HepG2 (cell line): ENCODE results near the gene GSX1. TPM values are rescaled to one million over a fixed set of nuclear protein-coding genes. Genes with fewer than 3 reads are reported as not detected.

Experiments
- ATAC-seq: fragments of 200-7000 bp; cut with Tn5 transposase; 3 replicates; pipeline ENCODE4 v1.9.1; 2020; ENCODE audit warnings: mild to moderate bottlenecking, moderate library complexity
- BruUV-seq: library from RNA; stranded (reverse); fragments of 400-500 nt; replicated peaks from 2 replicates; lab custom pipeline; 2021; lab: Mats Ljungman, UMichigan
- CTCF ChIA-PET: fragments of 300-600 bp; formaldehyde crosslinking; extraction: SDS; loops from one replicate; lab custom pipeline; 2021; ENCODE audit warnings: low total read pairs, inconsistent platforms, low intra/inter-chr PET ratio; lab: Yijun Ruan, JAX
- POLR2A ChIA-PET: fragments of 350-600 bp; sonication (Branson Sonifier 250); formaldehyde crosslinking; loops from one replicate; lab custom pipeline; 2020; ENCODE audit warnings: antibody characterized with exemption, inconsistent platforms; lab: Yijun Ruan, JAX
- DNase-seq: peaks from one replicate; pipeline ENCODE4 v3.0.0-alpha.2; 2015; ENCODE audit warnings: low spot score
- FAIRE-seq: peaks from 3 replicates; lab custom pipeline; 2011; peaks lifted over from hg19 to GRCh38; lab: Jason Lieb, UNC
- H2AFZ ChIP-seq: one replicate; pipeline ENCODE4 v1.6.1; 2011; ENCODE audit warnings: low read length, inconsistent platforms
- H3K27ac ChIP-seq: fragments of 300-600 bp; 3 replicates; pipeline ENCODE4 v1.8.0; 2011; ENCODE audit warnings: mixed run types, mild to moderate bottlenecking, mixed read lengths, low read length, inconsistent platforms; ENCODE audit not compliant: insufficient read depth; ENCODE audit errors: extremely low read length
- H3K27me3 ChIP-seq, 2 experiments: fragments of 200-600 bp in 1 of 2; 2 replicates in 1 of 2; 3 replicates in 1 of 2; pipeline versions ENCODE4 v1.6.0 to v1.8.0; 2011; ENCODE audit warnings: low read length in 2 of 2, mild to moderate bottlenecking in 2 of 2, moderate library complexity in 2 of 2, inconsistent platforms in 1 of 2; ENCODE audit not compliant: insufficient read depth in 2 of 2, control insufficient read depth in 1 of 2
- H3K36me3 ChIP-seq, 2 experiments: fragments of 200-600 bp in 1 of 2; replicated peaks in 1 of 2; 2 replicates in 1 of 2; 3 replicates in 1 of 2; pipeline versions ENCODE4 v1.5.1 to v1.8.0; 2011; ENCODE audit warnings: low read length in 2 of 2, inconsistent platforms in 1 of 2; ENCODE audit not compliant: insufficient read depth in 2 of 2, control insufficient read depth in 1 of 2
- H3K4me1 ChIP-seq: 2 replicates; pipeline ENCODE4 v1.5.1; 2012; ENCODE audit warnings: low read length, inconsistent platforms; ENCODE audit not compliant: insufficient read depth
- H3K4me2 ChIP-seq: 2 replicates; pipeline ENCODE4 v1.6.0; 2011; ENCODE audit warnings: low read depth, low read length, inconsistent platforms
- H3K4me3 ChIP-seq, 3 experiments: fragments of 200-600 bp in 1 of 3; sonication (generic), shearing (Covaris generic) in 1 of 3; replicated peaks in 1 of 3; 2 replicates each; pipeline ENCODE4 v1.5.1; 2011 to 2016; ENCODE audit warnings: low read length in 3 of 3, inconsistent platforms in 2 of 3, low read depth in 2 of 3, mild to moderate bottlenecking in 2 of 3, control low read depth in 1 of 3, mixed read lengths in 1 of 3; ENCODE audit not compliant: insufficient read depth in 1 of 3
- H3K79me2 ChIP-seq: one replicate; pipeline ENCODE4 v1.6.1; 2011; ENCODE audit warnings: low read length, inconsistent platforms; ENCODE audit not compliant: insufficient read depth
- H3K9ac ChIP-seq: 2 replicates; pipeline ENCODE4 v1.6.0; 2011; ENCODE audit warnings: mild to moderate bottlenecking, low read depth, low read length, inconsistent platforms; ENCODE audit not compliant: insufficient read depth
- H3K9me3 ChIP-seq: 2 replicates; pipeline ENCODE4 v1.5.1; 2012; ENCODE audit warnings: mild to moderate bottlenecking, low read length
- H4K20me1 ChIP-seq: 2 replicates; pipeline ENCODE4 v1.6.0; 2011; ENCODE audit warnings: inconsistent platforms, mild to moderate bottlenecking, low read length, moderate library complexity; ENCODE audit not compliant: insufficient read depth
- ASH2L ChIP-seq: fragments of 300-600, 200-600 bp; sonication (generic); IDR thresholded peaks from 2 replicates; pipeline ENCODE4 v1.7.0; 2017; ENCODE audit warnings: low read depth, mild to moderate bottlenecking, moderate library complexity, mixed read lengths, low read length; ENCODE audit not compliant: insufficient read length
- CHD2 ChIP-seq: IDR thresholded peaks from 2 replicates; pipeline ENCODE4 v1.6.1; 2011; ENCODE audit warnings: low read depth, low read length, improper control_type of control experiment
- MAFG ChIP-seq: sonication (generic); formaldehyde crosslinking; IDR thresholded peaks from 2 replicates; pipeline ENCODE4 v1.5.1; 2020; ENCODE audit warnings: mild to moderate bottlenecking, missing genetic modification reagents
- NFYB ChIP-seq: sonication (generic); formaldehyde crosslinking; IDR thresholded peaks from 2 replicates; pipeline ENCODE4 v1.4.0; 2020; ENCODE audit warnings: missing genetic modification reagents
- NR2F6 ChIP-seq, 2 experiments: IDR thresholded peaks; 2 replicates each; pipeline ENCODE4 v1.6.1; 2016; ENCODE audit warnings: antibody characterized with exemption in 1 of 2, mild to moderate bottlenecking in 1 of 2
- RFX5 ChIP-seq: IDR thresholded peaks from 2 replicates; pipeline ENCODE4 v1.6.1; 2011; ENCODE audit warnings: low read depth, low read length, improper control_type of control experiment
- SRF ChIP-seq: IDR thresholded peaks from 2 replicates; pipeline ENCODE4 v1.6.1; 2011; ENCODE audit warnings: mild to moderate bottlenecking, low read depth, low read length, moderate library complexity
- ZNF3 ChIP-seq: IDR thresholded peaks from 2 replicates; pipeline ENCODE4 v1.7.0; 2017; ENCODE audit warnings: inconsistent platforms
- ZNF34 ChIP-seq: sonication (generic); formaldehyde crosslinking; IDR thresholded peaks from 2 replicates; pipeline ENCODE4 v1.4.0; 2020; ENCODE audit warnings: mild to moderate bottlenecking, missing genetic modification reagents, borderline replicate concordance
- ZNF510 ChIP-seq: sonication (generic); formaldehyde crosslinking; IDR thresholded peaks from 2 replicates; pipeline ENCODE4 v1.4.0; 2020; ENCODE audit warnings: low read depth, mild to moderate bottlenecking, missing genetic modification reagents
- ZNF543 ChIP-seq: sonication (generic); formaldehyde crosslinking; IDR thresholded peaks from 2 replicates; pipeline ENCODE4 v1.4.0; 2020; ENCODE audit warnings: mild to moderate bottlenecking, missing genetic modification reagents
- ZNF562 ChIP-seq: sonication (generic); formaldehyde crosslinking; IDR thresholded peaks from 2 replicates; pipeline ENCODE4 v1.8.0; 2022; ENCODE audit warnings: missing genetic modification reagents, borderline replicate concordance
- ZNF740 ChIP-seq: sonication (generic); formaldehyde crosslinking; IDR thresholded peaks from 2 replicates; pipeline ENCODE4 v1.4.0; 2020; ENCODE audit warnings: missing genetic modification reagents
- ZNF761 ChIP-seq: sonication (generic); formaldehyde crosslinking; conservative IDR thresholded peaks from 2 replicates; pipeline ENCODE4 v1.4.0; 2020; ENCODE audit warnings: mild to moderate bottlenecking, missing genetic modification reagents
- ZSCAN25 ChIP-seq: sonication (generic); formaldehyde crosslinking; IDR thresholded peaks from 2 replicates; pipeline ENCODE4 v1.8.0; 2022; ENCODE audit warnings: mild to moderate bottlenecking, missing genetic modification reagents
- WGBS: methylation state at CpG from one replicate; pipeline ENCODE4 v1.1.6; 2017; ENCODE audit warnings: low lambda C conversion rate; 5-methylcytosine and 5-hydroxymethylcytosine counted together
- in situ Hi-C: cut with HindIII; loops from 2 replicates; pipeline ENCODE4 v1.10.0; 2017; ENCODE audit warnings: low pct_unique_long_range_greater_than_20kb; ENCODE audit not compliant: extremely low pct_ligation_motif_present
- intact Hi-C: fragments of 100-400 bp; cut with micrococcal nuclease; formaldehyde crosslinking; loops from one replicate; pipeline ENCODE4 v1.10.0; 2022; ENCODE audit not compliant: unreplicated experiment
- polyA plus RNA-seq, 8 experiments: library from polyadenylated mRNA; depleted of rRNA in 3 of 8; stranded (reverse) in 7 of 8; unstranded in 1 of 8; fragments of >200 nt; fragmentation: Illumina TruSeq in 4 of 8; extraction: Trizol in 4 of 8; gene quantifications; 2 replicates each; pipeline versions ENCODE4 v1.2.1 to v1.2.3, GENCODE V29; 2011 to 2016; ENCODE audit warnings: low read depth in 4 of 8, missing spikeins in 1 of 8, mixed read lengths in 1 of 8; ENCODE audit not compliant: insufficient read depth in 1 of 8
- total RNA-seq, 5 experiments: library from RNA; depleted of rRNA; stranded (reverse); fragments of >200 nt; fragmentation: Illumina TruSeq; extraction: Trizol; gene quantifications; 2 replicates each; pipeline ENCODE4 v1.2.3, GENCODE V29; 2016; ENCODE audit warnings: low read depth in 1 of 5
- TF ChIP-seq, protein P1 (sequence below): sonication (generic); formaldehyde crosslinking; IDR thresholded peaks from 2 replicates; pipeline ENCODE4 v1.4.0; 2020; ENCODE audit warnings: missing genetic modification reagents, borderline replicate concordance
- TF ChIP-seq, protein P2 (sequence below): sonication (generic); formaldehyde crosslinking; IDR thresholded peaks from 2 replicates; pipeline ENCODE4 v1.8.0; 2023; ENCODE audit warnings: mild to moderate bottlenecking, missing genetic modification reagents
- TF ChIP-seq, protein P3 (sequence below): sonication (generic); formaldehyde crosslinking; IDR thresholded peaks from 2 replicates; pipeline ENCODE4 v1.5.1; 2020; ENCODE audit warnings: mild to moderate bottlenecking, missing genetic modification reagents

GSX1 gene
- total and polyA plus RNA-seq, 2 of the 13 experiments (the other 11 are each of a cell fraction or from before 2014, with no cell fraction given) = not detected

DNA sequence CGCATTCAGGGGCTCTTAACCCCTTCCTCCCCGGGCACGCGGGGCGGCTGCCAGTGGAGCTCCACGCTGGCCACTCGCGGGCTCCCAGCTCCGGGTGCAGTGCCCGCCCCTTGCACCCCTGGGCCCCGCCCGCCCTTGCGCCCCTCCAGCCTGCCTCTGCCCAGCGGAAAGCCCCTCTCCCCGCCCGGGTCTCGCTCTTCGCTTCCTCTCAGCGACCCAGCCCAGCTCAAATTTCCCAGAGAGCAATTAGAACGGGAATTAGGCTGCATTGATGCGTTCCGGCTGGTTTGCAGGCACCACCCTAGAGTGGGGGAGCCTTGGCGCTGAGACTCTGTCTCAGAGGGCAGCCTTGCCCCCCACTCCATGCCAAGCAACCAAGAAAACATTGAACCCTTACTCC is 1.8 kb upstream of the GSX1 start:
- Histone ChIP-seq H3K27ac (no peak overlapping the region), H3K36me3 (no peaks in the 10 kb centered on the region), H2AFZ (no peak overlapping the region), H3K9ac (no peak overlapping the region), H4K20me1 (no peaks in the 10 kb centered on the region), H3K4me1 (peaks cover 27% of the 10 kb centered on the region), H3K4me2 (peak overlapping the region; percentile 64), H3K4me3 (peak overlapping the region; percentile 16 to 51 (median 38); a peak in 4 of 6 replicates), H3K9me3 (no peaks in the 10 kb centered on the region), H3K79me2 (no peaks in the 10 kb centered on the region), H3K27me3 (peaks cover 7 to 56% of the 10 kb centered on the region in 2 experiments)
- FAIRE-seq (no peak), DNase-seq (no peak), ATAC-seq (no peak)
- ChIA-PET POLR2A (interaction anchor here (0.6 kb wide), 1 partner anchor 170 kb away, joined by 4 read pairs; no protein-coding TSS in a partner anchor), CTCF (no interaction called here)
- 4% methylated on average over 15 of the region's 23 CpGs for WGBS
- TF ChIP-seq, protein P1, sequence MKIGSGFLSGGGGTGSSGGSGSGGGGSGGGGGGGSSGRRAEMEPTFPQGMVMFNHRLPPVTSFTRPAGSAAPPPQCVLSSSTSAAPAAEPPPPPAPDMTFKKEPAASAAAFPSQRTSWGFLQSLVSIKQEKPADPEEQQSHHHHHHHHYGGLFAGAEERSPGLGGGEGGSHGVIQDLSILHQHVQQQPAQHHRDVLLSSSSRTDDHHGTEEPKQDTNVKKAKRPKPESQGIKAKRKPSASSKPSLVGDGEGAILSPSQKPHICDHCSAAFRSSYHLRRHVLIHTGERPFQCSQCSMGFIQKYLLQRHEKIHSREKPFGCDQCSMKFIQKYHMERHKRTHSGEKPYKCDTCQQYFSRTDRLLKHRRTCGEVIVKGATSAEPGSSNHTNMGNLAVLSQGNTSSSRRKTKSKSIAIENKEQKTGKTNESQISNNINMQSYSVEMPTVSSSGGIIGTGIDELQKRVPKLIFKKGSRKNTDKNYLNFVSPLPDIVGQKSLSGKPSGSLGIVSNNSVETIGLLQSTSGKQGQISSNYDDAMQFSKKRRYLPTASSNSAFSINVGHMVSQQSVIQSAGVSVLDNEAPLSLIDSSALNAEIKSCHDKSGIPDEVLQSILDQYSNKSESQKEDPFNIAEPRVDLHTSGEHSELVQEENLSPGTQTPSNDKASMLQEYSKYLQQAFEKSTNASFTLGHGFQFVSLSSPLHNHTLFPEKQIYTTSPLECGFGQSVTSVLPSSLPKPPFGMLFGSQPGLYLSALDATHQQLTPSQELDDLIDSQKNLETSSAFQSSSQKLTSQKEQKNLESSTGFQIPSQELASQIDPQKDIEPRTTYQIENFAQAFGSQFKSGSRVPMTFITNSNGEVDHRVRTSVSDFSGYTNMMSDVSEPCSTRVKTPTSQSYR (CRISPR knock-in tag) = no peak
- no peak for TF ChIP-seq NFYB (CRISPR knock-in tag)
- no peak for TF ChIP-seq ZNF761
- no peak for TF ChIP-seq ZNF562 (CRISPR knock-in tag)
- no peak for TF ChIP-seq MAFG (CRISPR knock-in tag)
- TF ChIP-seq, protein P2, sequence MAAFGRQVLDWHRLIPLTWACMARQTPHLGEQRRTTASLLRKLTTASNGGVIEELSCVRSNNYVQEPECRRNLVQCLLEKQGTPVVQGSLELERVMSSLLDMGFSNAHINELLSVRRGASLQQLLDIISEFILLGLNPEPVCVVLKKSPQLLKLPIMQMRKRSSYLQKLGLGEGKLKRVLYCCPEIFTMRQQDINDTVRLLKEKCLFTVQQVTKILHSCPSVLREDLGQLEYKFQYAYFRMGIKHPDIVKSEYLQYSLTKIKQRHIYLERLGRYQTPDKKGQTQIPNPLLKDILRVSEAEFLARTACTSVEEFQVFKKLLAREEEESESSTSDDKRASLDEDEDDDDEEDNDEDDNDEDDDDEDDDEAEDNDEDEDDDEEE (CRISPR knock-in tag) = no peak
- no peak for TF ChIP-seq ZNF34 (CRISPR knock-in tag)
- TF ChIP-seq RFX5 = no peak
- TF ChIP-seq, protein P3, sequence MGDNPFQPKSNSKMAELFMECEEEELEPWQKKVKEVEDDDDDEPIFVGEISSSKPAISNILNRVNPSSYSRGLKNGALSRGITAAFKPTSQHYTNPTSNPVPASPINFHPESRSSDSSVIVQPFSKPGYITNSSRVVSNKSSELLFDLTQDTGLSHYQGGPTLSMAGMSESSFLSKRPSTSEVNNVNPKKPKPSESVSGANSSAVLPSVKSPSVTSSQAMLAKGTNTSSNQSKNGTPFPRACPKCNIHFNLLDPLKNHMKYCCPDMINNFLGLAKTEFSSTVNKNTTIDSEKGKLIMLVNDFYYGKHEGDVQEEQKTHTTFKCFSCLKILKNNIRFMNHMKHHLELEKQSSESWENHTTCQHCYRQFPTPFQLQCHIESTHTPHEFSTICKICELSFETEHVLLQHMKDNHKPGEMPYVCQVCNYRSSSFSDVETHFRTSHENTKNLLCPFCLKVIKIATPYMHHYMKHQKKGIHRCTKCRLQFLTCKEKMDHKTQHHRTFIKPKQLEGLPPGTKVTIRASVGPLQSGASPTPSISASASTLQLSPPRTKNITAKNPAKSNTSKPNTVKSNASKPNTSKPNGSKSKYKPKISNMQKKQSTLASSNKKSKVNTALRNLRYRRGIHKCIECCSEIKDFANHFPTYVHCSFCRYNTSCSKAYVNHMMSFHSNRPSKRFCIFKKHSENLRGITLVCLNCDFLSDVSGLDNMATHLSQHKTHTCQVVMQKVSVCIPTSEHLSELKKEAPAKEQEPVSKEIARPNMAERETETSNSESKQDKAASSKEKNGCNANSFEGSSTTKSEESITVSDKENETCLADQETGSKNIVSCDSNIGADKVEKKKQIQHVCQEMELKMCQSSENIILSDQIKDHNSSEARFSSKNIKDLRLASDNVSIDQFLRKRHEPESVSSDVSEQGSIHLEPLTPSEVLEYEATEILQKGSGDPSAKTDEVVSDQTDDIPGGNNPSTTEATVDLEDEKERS (CRISPR knock-in tag) = no peak
- no peak for TF ChIP-seq NR2F6 (IDR thresholded peaks at IDR 0.05)
- no peak for TF ChIP-seq NR2F6 (CRISPR knock-in tag; IDR thresholded peaks at IDR 0.05)
- TF ChIP-seq ASH2L = no peak
- no peak for TF ChIP-seq SRF
- no peak for TF ChIP-seq ZNF510
- TF ChIP-seq ZNF740 (CRISPR knock-in tag) = no peak
- TF ChIP-seq ZNF3 (CRISPR knock-in tag) = no peak
- TF ChIP-seq ZSCAN25 = no peak
- no peak for TF ChIP-seq ZNF543 (CRISPR knock-in tag)
- no peak for TF ChIP-seq CHD2
- no TSS peak for BruUV-seq
- in situ Hi-C loops (no loop called here), intact Hi-C loops (no loop called here)
